Stimulated activated CD4-positive, alpha-beta T cell treated with anti-CD3 and anti-CD28 coated beads, TNF-alpha, amount 100 ng/mL, for 24 hours (primary cell): ENCODE data around the gene RNF44.
"Not testable (repeated sequence)": the region's sequence is repeated elsewhere in the genome, so short reads cannot be mapped to it uniquely, and the experiment has no call there.

Experiments used
- DNase-seq, 3 experiments: peaks; one replicate each; pipeline ENCODE4 v3.0.0-alpha.2; 2020; ENCODE audit warnings: low read depth in 3 of 3

Gene RNF44

DNA sequence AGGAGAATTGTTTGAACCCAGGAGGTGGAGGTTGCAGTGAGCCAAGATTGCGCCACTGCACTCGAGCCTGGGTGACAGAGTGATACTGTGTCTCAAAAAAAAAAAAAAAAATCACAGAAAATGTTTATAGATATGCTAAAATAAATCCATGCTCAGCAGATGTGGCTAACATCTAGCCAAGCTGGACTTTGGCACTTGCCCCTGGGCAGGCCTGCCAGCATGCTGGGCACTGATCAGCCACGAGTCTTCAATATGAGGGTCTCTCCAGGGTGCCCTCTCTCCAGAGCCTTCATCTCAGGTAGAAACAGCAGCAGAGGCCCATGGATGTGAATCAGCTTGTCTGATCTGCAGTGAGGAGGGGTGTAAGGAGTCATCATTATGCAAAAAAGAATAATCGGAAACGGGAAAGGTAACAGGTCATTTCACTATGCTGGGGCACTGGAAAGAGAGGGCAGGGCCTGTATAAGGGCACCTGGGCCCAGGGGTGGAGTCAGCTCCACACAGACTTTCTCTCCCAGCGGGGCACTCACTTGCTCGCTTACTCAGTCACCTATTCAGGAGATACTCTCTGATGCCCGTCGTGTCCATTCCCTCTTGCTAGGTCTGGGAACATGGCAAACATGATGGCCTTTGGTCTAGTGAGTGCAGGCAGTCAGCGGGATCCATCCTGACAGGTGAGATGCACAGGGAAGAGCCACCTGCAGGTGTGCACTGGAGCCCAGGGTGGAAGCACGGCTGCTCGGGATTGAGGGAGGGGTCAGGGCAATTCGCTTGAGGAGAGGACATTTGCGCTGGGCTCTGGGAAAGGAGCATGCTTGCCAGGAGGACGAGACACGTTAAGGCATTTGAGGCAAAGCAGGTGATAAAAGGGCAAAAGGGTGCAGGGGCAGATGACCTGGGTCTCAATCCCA lies 17.1 kb downstream of the RNF44 start:
- DNase-seq: no peak

GRCh38 chr5:176517053-176517661 lies 20.0 kb downstream of the RNF44 start:
- no peak for DNase-seq

- DNase-seq: no peak
These were observed 21.8 kb downstream of the RNF44 start for GRCh38 chr5:176515396-176515795.

DNA sequence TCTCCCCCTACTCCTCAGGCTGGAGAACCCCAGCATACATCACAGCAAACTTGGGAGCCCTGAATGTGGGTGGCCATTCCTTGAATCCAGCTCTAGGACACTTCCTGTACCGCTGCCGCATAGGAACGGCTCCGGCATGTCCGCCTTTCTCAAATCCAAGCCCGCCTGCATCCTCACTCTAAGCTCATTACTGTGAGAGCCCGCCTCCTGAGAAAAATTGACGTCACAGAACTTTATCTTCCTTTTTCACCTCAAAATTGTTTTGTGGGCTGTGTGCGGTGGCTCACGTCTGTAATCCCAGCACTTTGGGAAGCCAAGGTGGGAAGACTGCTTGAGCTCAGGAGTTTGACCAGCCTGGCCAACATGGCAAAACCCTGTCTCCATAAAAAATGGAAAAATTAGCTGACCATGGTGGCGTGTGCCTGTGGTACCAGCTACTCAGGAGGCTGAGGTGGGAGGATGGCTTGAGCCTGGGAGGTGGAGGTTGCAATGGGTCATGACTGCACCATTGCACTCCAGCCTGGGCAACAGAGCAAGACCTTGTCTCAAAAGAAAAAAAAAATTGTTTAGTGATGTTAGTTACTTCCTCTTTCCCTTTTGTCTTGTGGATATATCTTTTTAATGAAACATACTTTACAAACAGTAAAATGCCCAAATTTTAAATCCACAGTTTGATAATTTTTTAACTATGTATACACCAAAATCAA lies 22.8 kb downstream of the RNF44 start:
- DNase-seq: no peak

DNA sequence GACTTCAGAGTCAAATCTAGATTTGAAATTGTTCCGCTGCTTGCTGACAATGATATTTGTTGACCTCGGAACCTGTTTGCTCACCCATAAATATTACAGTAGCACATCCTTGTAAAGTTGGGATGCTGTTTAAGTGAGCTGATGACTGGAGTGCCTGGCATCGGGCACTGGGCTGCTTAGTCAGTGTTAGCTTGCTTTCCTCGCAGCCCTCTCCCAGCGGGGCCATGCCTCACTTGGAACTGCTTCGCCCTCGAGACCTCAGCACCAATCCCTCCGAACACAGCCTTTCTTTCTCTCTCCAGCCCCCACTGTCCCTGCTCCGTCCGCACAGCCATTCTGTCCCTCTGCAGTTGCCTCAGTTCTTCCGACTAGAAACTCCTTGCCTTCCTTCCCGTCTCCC lies 23.4 kb downstream of the RNF44 start:
- no peak for DNase-seq

DNA sequence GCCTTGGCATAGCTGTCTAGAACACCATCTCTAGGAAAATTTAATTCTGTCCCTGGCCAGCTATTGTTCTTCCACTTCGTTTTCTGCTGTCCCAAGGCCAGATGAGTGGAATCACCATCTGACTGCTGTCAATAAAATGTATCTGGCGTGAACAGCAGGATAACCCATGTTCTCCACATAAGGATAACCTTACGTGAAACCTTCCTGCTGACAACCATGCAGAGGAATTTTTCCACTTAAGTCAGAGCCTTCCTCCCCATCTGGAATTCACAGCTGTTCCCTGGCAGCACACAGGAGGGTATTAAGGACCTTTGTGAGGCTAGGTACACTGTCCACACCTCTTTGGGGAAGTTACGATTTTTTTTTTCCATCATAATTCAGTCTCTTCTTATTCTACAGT lies 28.6 kb downstream of the RNF44 start:
- no peak for DNase-seq

GRCh38 chr5:176507911-176508310 lies 29.3 kb downstream of the RNF44 start:
- DNase-seq: no peak

GRCh38 chr5:176503496-176503895 lies 33.7 kb downstream of the RNF44 start:
- DNase-seq: no peak

GRCh38 chr5:176501333-176501732 lies 35.9 kb downstream of the RNF44 start:
- no peak for DNase-seq

DNA sequence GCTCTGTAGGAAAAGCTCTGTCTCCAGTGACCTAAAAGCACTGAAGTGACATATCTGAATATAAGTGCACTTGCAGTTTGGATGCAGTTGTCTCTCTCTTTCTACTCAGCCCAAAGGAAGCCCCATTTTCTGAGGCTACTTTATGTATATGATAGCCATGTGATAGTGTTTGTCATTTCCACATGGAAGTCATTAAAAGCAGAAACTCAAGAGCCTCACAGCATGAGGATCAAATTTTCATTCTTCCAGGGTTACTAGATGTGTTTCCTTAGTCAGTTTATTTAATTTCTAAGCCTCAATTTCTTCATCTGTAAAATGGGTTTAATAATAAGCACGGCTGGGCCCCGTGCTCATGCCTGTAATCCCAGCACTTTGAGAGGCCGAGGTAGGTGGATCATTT lies 36.7 kb downstream of the RNF44 start:
- DNase-seq: no peak

DNA sequence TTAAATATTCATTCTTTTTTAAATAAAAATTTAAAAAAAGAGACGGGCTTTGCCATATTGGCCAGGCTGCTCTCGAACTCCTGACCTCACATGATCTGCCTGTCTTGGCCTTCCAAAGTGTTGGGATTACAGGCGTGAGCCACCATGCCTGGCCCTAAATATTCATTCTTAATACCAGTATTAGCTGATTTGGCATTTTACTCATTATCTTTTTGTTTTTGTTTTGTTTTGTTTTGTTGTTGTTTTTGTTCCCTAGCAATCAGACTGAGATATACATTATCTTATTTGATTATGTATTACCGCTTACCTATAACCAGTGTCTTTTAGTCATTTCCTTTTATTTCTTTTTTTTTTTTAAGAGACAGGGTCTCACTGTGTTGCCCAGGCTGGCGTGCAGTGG lies 37.9 kb downstream of the RNF44 start:
- DNase-seq: no peak

- no peak for DNase-seq
These were observed 39.4 kb downstream of the RNF44 start for GRCh38 chr5:176497852-176498251.

DNA sequence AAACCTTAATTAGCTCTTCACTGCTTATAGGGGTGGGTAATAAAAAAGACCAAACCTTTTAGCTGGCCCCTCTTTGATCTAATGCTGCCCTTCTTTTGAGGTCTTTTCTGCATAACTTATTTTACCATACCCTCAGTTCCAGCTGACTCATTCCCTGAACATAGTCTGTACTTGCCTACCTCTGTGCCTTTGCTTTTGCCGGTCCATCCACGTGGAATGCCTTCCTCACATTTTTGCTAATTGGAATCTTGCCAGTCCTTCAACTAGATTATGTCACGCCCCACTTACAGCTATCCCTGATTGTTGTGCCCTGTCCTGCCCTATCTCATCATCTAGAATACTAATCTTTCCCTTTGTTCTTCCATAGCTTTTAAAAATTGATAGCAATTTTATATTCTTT lies 44.8 kb downstream of the RNF44 start:
- DNase-seq: no peak

DNA sequence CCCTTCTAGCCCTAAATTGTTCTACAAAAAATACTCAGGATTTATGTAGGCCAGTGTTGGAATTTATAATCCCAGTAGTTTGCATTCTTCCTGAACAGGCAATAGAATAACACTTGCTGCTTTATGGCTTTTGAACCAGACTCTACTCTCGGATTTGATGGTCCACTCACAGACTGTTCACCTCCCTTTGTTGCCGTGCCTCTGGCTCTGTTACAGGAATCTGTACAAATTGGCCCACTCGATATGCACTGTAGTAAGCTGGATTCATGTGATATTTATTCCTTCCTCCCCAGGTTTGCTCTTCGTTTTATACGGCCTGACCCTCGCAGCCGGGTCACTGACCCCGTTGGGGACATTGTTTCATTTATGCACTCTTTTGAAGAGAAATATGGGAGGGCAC lies 45.3 kb downstream of the RNF44 start:
- DNase-seq: no peak

DNA sequence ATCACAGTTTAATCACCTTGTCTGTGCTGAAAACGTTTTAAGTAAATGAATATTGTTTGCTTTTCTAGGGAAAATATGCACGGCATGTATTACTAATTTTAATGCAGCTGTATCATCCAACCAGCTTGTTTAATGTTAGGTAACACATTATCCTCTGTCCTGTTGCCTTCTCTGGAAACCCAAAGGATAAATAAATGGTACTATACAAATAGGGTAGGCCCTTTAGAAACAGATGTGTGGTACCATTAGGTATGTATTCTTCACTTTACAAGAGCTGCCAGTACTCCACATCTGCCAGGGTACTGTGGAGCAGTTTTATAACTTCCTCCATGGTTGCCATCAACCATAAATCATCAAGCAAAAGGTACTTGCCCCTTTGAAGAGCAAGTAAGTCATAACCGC lies 46.1 kb downstream of the RNF44 start:
- DNase-seq: no peak

- no peak for DNase-seq
These were observed 46.9 kb downstream of the RNF44 start for GRCh38 chr5:176490301-176490700.

- DNase-seq: no peak
These were observed 48.1 kb downstream of the RNF44 start for GRCh38 chr5:176489077-176489476.

GRCh38 chr5:176487160-176487559 lies 50.0 kb downstream of the RNF44 start:
- not testable (repeated sequence) for DNase-seq

DNA sequence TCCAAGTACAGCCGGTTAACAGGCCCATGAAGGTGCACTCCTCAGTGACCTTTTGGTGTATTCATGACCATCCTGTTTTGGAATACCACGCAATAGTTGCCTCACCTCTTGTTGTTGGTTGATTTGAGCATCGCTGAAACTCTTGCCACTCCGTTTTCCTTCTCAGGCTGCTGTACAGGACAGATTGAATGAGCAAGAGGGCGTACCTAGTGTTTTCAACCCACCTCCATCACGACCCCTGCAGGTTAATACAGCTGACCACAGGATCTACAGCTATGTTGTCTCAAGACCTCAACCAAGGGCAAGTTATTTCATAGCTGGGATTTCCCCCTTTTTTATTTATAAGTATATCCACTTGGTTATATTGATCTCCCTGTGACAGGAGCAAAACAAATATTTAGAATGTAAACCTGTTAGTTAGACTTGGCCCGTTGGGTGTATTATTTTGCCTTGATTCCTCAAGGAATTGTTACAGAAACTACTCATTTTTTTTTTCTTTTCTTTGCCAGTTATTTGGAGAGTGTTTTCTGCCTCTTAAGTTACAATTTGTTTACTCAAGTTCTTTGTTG lies 50.9 kb downstream of the RNF44 start:
- no peak for DNase-seq

DNA sequence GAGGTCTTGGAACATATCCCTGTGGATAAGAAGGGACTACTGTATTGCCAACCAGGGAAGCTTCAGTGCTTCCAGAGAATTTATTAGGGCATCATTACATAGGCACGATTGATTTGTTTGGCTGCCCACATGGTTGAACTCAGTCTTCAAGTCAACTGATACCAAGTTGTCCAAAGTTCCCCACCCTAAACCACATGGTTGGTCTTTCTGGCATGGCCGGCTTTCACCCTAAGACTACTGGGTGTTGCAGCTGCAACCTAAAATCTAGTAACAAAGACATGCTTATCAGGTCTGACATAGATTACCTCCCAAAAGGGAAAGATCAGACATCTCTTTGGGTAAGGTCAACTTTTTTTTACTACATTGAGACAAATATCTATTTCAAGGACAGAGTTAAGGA lies 52.0 kb downstream of the RNF44 start:
- DNase-seq: no peak

DNA sequence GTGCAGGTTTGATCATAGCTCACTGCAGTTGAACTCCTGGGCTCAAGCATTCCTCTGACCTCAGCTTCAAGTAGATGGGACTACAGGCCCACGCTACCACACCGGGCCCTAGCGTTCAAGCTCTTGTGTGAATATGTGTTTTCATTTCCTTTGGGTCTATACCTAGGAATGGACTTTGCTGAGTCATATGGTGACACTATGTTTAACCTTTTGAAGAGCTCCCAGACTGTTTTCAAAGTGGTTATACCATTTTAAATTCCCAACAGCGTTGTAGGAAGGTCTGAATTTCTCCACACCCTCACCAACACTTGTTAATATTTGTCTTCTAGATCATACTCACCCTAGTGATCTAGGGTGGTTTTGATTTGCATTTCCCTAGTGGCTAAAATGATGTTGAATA lies 55.5 kb downstream of the RNF44 start:
- DNase-seq: no peak
